Stimulated activated CD8-positive, alpha-beta memory T cell treated with anti-CD3 and anti-CD28 coated beads, Interleukin-4, amount 100 ng/mL, for 24 hours (primary cell): ENCODE measurements around the gene BSG.
A peak's percentile ranks its signal among the peaks of the same experiment; 100 is the strongest.
"Not testable (repeated sequence)": the region's sequence is repeated elsewhere in the genome, so short reads cannot be mapped to it uniquely, and the experiment has no call there.

ENCODE experiments used
- DNase-seq: peaks from one replicate; pipeline ENCODE4 v3.0.0-alpha.2; 2020; ENCODE audit warnings: low read depth

BSG gene

GRCh38 chr19:620166-620862 is 47.9 kb downstream of the BSG start:
- no peak for DNase-seq

- not testable (repeated sequence) for DNase-seq
Measured at GRCh38 chr19:621191-621590, 48.8 kb downstream of the BSG start.

GRCh38 chr19:621819-622218 is 49.4 kb downstream of the BSG start:
- DNase-seq = no peak

- no peak for DNase-seq
Measured at GRCh38 chr19:622666-623065, 50.3 kb downstream of the BSG start.

- no peak for DNase-seq
Measured at GRCh38 chr19:623175-623916, 51.0 kb downstream of the BSG start.

- no peak for DNase-seq
Measured at GRCh38 chr19:623974-624373, 51.6 kb downstream of the BSG start.

- DNase-seq = no peak
Measured at GRCh38 chr19:624433-625109, 52.2 kb downstream of the BSG start.

GRCh38 chr19:625257-625656 is 52.9 kb downstream of the BSG start:
- no peak for DNase-seq

GRCh38 chr19:626566-626965 is 54.2 kb downstream of the BSG start:
- DNase-seq = not testable (repeated sequence)

GRCh38 chr19:628168-628567 is 55.8 kb downstream of the BSG start:
- no peak for DNase-seq

GRCh38 chr19:629515-629914 is 57.1 kb downstream of the BSG start:
- not testable (repeated sequence) for DNase-seq

GRCh38 chr19:629961-630714 is 57.7 kb downstream of the BSG start:
- DNase-seq = no peak

- peak; percentile 30 for DNase-seq
Measured at GRCh38 chr19:632579-633067, 60.2 kb downstream of the BSG start.
